8988T (cell line): Measurements from ENCODE around the gene TBC1D2B.
"Not testable (repeated sequence)": the region's sequence is repeated elsewhere in the genome, so short reads cannot be mapped to it uniquely, and the experiment has no call there.

Source experiments
- DNase-seq: peaks from one replicate; pipeline ENCODE4 v3.0.0; 2011

The TBC1D2B gene

DNA sequence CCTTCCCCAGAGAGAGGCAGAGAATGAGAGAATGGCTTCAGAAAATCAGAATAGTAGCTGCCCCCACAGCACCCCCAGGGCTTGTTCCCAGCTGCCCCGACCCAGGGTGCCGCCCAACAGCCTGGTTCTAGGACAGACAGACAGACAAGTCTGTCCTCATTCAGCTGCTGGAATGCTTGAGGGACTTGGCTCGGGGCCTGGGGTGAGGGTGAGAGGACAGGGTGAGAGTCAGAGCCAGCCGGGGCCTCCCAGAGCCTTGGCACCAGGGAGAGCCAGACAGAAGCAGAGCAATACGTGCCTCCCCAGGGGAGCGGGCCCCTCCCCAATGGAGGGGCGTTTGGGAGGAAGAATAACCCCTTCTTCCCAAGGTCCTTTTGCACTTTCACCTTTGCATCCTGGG lies 105.6 kb downstream of the TBC1D2B start:
- DNase-seq: not testable (repeated sequence)

GRCh38 chr15:77970813-77971360 lies 106.6 kb downstream of the TBC1D2B start:
- DNase-seq: not testable (repeated sequence)

- DNase-seq: no peak
Observed at GRCh38 chr15:77969055-77969454, 108.5 kb downstream of the TBC1D2B start.

GRCh38 chr15:77967798-77968197 lies 109.7 kb downstream of the TBC1D2B start:
- no peak for DNase-seq

- not testable (repeated sequence) for DNase-seq
Observed at GRCh38 chr15:77967235-77967615, 110.3 kb downstream of the TBC1D2B start.

DNA sequence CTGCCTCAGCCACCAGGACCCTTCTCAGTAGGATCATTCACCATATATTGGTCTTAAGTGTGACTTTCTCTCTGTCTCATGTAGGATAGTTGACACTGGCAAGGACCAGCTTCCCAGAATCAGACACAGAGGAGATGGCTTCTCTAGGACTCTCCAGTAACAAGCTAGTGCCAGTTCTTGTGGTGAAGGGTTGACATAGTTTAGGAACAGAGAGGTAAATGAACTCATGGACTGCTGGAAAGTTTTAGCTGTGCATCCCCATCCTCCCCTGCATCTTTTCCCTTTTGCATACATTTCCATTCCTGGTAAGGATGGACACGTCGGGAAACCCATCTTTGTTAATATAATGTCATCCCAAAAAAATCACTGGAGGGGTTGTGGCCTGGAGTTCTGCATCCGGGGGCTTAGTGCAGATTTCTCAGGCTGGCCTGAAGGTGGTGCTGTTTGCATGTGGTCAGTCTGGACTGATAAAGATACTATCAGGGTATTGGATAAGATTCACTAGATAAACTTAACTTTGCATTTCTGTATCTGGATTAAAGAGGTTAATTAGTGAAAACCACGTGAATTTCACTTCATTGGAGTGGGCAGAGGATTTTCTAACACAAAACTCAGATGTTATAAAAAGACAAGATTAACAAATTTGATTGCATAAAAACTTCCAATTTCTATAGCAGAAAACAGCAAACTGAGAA lies 110.8 kb downstream of the TBC1D2B start:
- peak; percentile 55 for DNase-seq

DNA sequence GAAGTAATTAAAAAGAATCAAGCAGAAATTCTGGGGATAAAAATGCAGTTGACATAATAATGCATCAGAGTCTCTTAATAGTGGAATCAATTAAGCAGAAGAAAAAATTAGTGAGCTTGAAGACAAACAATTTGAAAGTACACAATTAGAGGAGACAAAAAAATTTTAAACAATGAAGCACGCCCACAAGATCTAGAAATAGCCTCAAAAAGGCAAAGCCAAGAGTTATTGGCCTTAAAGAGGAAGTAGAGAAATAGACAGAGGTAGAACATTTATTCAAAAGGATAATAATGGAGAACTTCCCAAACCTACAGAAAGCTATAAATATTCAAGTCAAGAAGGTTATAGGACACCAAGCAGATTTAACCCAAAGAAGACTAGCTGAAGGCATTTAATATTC lies 113.3 kb downstream of the TBC1D2B start:
- no peak for DNase-seq

- peak; percentile 76 for DNase-seq
Observed at GRCh38 chr15:77959432-77959879, 118.1 kb downstream of the TBC1D2B start.

GRCh38 chr15:77958716-77959431 lies 118.6 kb downstream of the TBC1D2B start:
- DNase-seq: not testable (repeated sequence)

DNA sequence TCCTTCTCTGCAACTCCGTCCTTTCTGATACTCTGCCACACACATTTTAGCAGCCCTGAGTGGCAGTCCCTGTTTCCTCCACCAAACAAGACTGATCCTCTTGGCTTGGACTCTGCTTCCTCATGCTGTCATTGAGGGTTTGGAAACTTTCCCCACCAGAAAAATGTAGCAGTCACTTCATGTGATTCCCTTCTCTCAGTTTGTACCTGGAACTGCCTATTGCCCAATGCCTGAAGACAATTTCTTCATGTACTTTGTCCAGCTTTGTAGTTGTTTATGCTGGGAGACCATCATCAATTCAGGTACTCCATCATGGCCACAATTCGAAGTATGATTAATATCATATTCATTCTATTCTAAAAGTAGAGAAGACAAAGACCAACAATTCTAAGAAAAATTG lies 119.5 kb downstream of the TBC1D2B start:
- DNase-seq: not testable (repeated sequence)

- DNase-seq: not testable (repeated sequence)
Observed at GRCh38 chr15:77953926-77954325, 123.6 kb downstream of the TBC1D2B start.

DNA sequence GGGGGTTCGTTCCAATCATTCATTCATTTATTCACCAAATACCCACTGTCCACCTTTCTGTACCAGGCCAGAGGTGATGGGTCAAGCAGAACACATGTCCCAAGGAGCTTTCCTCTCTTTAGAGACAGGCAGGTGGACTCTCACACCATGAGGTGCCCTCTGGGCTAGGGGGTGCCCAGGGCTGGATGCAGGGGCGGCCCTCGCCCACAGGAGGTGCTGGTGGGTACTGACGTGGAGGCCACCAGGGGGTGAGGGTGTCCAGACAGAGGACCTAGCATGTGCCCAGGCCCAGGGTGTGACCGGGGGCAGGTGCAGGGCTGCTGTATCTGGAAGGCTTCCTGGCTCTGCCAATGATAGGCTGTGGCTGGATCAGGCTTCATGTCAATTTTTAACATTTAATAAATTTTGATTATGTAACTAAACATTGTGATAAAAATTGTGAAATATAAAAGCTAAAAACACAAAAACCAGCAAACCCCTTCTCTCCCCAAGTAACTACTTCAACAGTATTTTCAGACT lies 124.5 kb downstream of the TBC1D2B start:
- DNase-seq: not testable (repeated sequence)

DNA sequence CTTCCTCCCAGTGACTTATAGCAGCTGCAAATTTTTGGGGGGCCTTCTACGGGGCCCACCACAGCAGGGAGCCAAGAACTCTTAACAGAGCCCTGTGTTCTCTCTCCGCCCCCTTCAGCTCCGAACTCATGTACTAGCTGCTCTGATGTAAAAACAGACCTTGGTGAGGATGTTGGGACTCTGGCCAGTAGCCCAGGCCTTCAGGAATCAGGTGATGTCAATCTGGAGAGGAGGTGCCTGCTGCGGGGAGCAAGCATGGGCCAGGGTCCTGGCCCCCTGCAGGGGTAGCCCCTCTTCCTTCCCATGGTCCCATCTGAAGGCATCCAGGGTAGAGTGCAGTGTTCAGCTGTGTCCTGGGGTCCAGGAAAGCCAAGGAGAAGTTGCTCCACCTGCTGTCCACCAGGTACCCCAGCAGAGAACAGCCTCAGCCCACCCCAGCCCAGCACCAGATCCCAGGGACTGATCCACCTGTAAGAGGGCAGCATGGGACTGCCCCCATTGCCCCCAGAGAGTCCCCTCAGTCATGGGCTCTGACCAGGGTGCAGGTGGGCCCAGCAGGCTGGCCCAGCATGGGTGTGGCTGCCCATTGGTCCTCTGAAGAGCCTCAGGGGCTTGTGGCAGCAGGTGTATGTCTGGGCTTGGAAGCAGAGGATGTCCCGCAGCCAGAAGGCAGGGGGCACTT lies 126.3 kb downstream of the TBC1D2B start:
- not testable (repeated sequence) for DNase-seq

DNA sequence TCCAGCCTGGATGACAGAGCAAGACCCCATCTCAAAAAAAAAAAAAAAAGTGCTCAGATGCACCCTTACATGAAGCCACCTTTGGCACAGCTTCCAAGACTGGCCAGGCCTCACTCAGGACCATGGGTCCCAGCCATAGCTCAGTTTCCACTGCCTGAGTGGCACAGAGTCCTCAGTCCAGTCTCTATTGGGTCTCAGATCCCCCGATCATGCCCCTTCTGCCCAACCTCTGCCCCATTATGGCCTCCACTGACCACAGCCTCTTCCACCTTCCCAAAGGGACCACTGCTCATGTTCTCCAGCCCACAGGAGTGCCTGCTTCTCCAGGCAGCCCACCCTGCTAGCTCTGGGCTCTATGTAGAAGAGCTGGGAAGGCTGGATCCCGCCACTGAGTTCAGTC lies 127.0 kb downstream of the TBC1D2B start:
- not testable (repeated sequence) for DNase-seq

GRCh38 chr15:77945566-77945965 lies 131.9 kb downstream of the TBC1D2B start:
- DNase-seq: no peak
